Loucy (cell line): ENCODE results near the gene PDE9A.

Experiments used
- H2AFZ ChIP-seq: fragments of 200-600 bp; sonication (generic); 2 replicates; pipeline ENCODE4 v1.6.0; 2016; ENCODE audit warnings: antibody characterized with exemption, mild to moderate bottlenecking, low read length, moderate library complexity
- H3F3A ChIP-seq: fragments of 200-600 bp; 2 replicates; pipeline ENCODE4 v1.6.0; 2016; ENCODE audit warnings: antibody characterized with exemption, low read depth, mild to moderate bottlenecking
- H3K27me3 ChIP-seq: fragments of 200-600 bp; sonication (generic); 2 replicates; pipeline ENCODE4 v1.6.1; 2014; ENCODE audit warnings: low read length, mild to moderate bottlenecking; ENCODE audit not compliant: insufficient read depth, poor library complexity, severe bottlenecking
- H3K36me3 ChIP-seq: fragments of 200-600 bp; sonication (generic); 2 replicates; pipeline ENCODE4 v1.6.1; 2016; ENCODE audit warnings: low read length; ENCODE audit not compliant: insufficient read depth
- H3K4me1 ChIP-seq: fragments of 200-600 bp; sonication (generic); 2 replicates; pipeline ENCODE4 v1.5.1; 2014; ENCODE audit warnings: low read length, mild to moderate bottlenecking; ENCODE audit not compliant: insufficient read depth, poor library complexity, severe bottlenecking
- H3K4me2 ChIP-seq: fragments of 200-600 bp; sonication (generic); 2 replicates; pipeline ENCODE4 v1.6.0; 2014; ENCODE audit warnings: antibody characterized with exemption, low read length, low read depth, mild to moderate bottlenecking; ENCODE audit not compliant: poor library complexity, severe bottlenecking
- H3K4me3 ChIP-seq: fragments of 200-600 bp; sonication (generic); 2 replicates; pipeline ENCODE4 v1.5.1; 2014; ENCODE audit warnings: low read length, mild to moderate bottlenecking, mixed read lengths; ENCODE audit not compliant: poor library complexity, severe bottlenecking
- H3K79me2 ChIP-seq: fragments of 200-600 bp; sonication (generic); 2 replicates; pipeline ENCODE4 v1.6.1; 2014; ENCODE audit warnings: low read length; ENCODE audit not compliant: insufficient read depth
- H3K9ac ChIP-seq: fragments of 200-600 bp; sonication (generic); 2 replicates; pipeline ENCODE4 v1.6.0; 2014; ENCODE audit warnings: mild to moderate bottlenecking, low read depth, low read length, moderate library complexity; ENCODE audit not compliant: poor library complexity, severe bottlenecking
- H3K9me2 ChIP-seq: fragments of 200-600 bp; sonication (generic); replicated peaks from 2 replicates; pipeline ENCODE4 v1.6.1; 2016; ENCODE audit warnings: low read depth, low read length, mixed read lengths
- H3K9me3 ChIP-seq: fragments of 200-600 bp; sonication (generic); 2 replicates; pipeline ENCODE4 v1.6.1; 2014; ENCODE audit warnings: mild to moderate bottlenecking, antibody characterized with exemption, low read length, low read depth; ENCODE audit not compliant: insufficient read depth
- H4K20me1 ChIP-seq: fragments of 200-600 bp; sonication (generic); 2 replicates; pipeline ENCODE4 v1.6.0; 2014; ENCODE audit warnings: antibody characterized with exemption, low read length, mild to moderate bottlenecking; ENCODE audit not compliant: insufficient read depth, poor library complexity, severe bottlenecking
- CTCF ChIP-seq: fragments of 200-600 bp; sonication (generic); conservative IDR thresholded peaks from 2 replicates; pipeline ENCODE4 v1.5.1; 2014; ENCODE audit warnings: mild to moderate bottlenecking, antibody characterized with exemption, low read length
- EZH2phosphoT487 ChIP-seq: fragments of 200-600 bp; IDR thresholded peaks from 2 replicates; pipeline ENCODE4 v1.6.1; 2018; ENCODE audit warnings: antibody characterized with exemption, mild to moderate bottlenecking, moderate library complexity, borderline replicate concordance

PDE9A gene

GRCh38 chr21:42662430-42663199 lies 9.2 kb downstream of the PDE9A start:
- TF ChIP-seq CTCF (no peak), EZH2phosphoT487 (no peak)
- Histone ChIP-seq H2AFZ (no peak overlapping the region), H3K9me3 (no peaks in the 10 kb centered on the region), H3K9ac (no peak overlapping the region), H3K4me2 (no peak overlapping the region), H3K27me3 (no peaks in the 10 kb centered on the region), H3K79me2 (peaks cover 6% of the 10 kb centered on the region; the same call in 1 of the 2 replicates), H3F3A (no peaks in the 10 kb centered on the region), H4K20me1 (peaks cover 5% of the 10 kb centered on the region), H3K36me3 (no peaks in the 10 kb centered on the region; the same call in 1 of the 2 replicates), H3K4me3 (no peak overlapping the region), H3K4me1 (peaks cover 18% of the 10 kb centered on the region), H3K9me2 (no peaks in the 10 kb centered on the region)

GRCh38 chr21:42663200-42663750 lies 9.9 kb downstream of the PDE9A start:
- Histone ChIP-seq H3K4me3 (no peak overlapping the region), H3K9me2 (no peaks in the 10 kb centered on the region), H4K20me1 (peaks cover 3% of the 10 kb centered on the region), H2AFZ (no peak overlapping the region), H3K79me2 (peaks cover 4% of the 10 kb centered on the region; the same call in 1 of the 2 replicates), H3K27me3 (no peaks in the 10 kb centered on the region), H3K9me3 (no peaks in the 10 kb centered on the region), H3K4me2 (no peak overlapping the region), H3K4me1 (peaks cover 15% of the 10 kb centered on the region), H3F3A (no peaks in the 10 kb centered on the region), H3K36me3 (no peaks in the 10 kb centered on the region; the same call in 1 of the 2 replicates), H3K9ac (no peak overlapping the region)
- TF ChIP-seq EZH2phosphoT487 (no peak), CTCF (no peak)

GRCh38 chr21:42663860-42664535 lies 10.6 kb downstream of the PDE9A start:
- Histone ChIP-seq H3K9ac (no peak overlapping the region), H3K79me2 (peaks cover 2% of the 10 kb centered on the region; the same call in 1 of the 2 replicates), H3K9me3 (no peaks in the 10 kb centered on the region), H2AFZ (no peak overlapping the region), H4K20me1 (no peaks in the 10 kb centered on the region), H3K36me3 (no peaks in the 10 kb centered on the region; the same call in 1 of the 2 replicates), H3K4me2 (no peak overlapping the region), H3K4me3 (no peak overlapping the region), H3K9me2 (no peaks in the 10 kb centered on the region), H3K27me3 (no peaks in the 10 kb centered on the region), H3F3A (no peaks in the 10 kb centered on the region), H3K4me1 (peaks cover 15% of the 10 kb centered on the region)
- TF ChIP-seq EZH2phosphoT487 = no peak
- TF ChIP-seq CTCF = no peak
